GM12892 (cell line): ENCODE data around the gene DROSHA.

ENCODE experiments used
- POLR2A ChIP-seq: IDR thresholded peaks from 2 replicates; pipeline ENCODE4 v1.6.1; 2011; ENCODE audit warnings: low read depth, low read length, control low read depth
- POLR2AphosphoS5 ChIP-seq: IDR thresholded peaks from 2 replicates; pipeline ENCODE4 v1.6.1; 2011; ENCODE audit warnings: low read depth, low read length, control low read depth
- TAF1 ChIP-seq: IDR thresholded peaks from 2 replicates; pipeline ENCODE4 v1.6.1; 2011; ENCODE audit warnings: low read depth, mild to moderate bottlenecking, control low read depth, low read length, borderline replicate concordance

GRCh38 chr5:31464081-31464480, 67.8 kb downstream of the DROSHA start:
- TF ChIP-seq TAF1, result no peak
- no peak for TF ChIP-seq POLR2A
- TF ChIP-seq POLR2AphosphoS5, result no peak
